Stimulated activated CD4-positive, alpha-beta T cell treated with anti-CD3 and anti-CD28 coated beads, Interleukin-12 subunit alpha, Interleukin-12 subunit beta, amount 100 ng/mL, for 4 hours (primary cell): Measurements from ENCODE around the gene IQCE.
"Not testable (repeated sequence)": the region's sequence is repeated elsewhere in the genome, so short reads cannot be mapped to it uniquely, and the experiment has no call there.

ENCODE experiments used
- DNase-seq: peaks from one replicate; pipeline ENCODE4 v3.0.0-alpha.2; 2020

The IQCE gene

GRCh38 chr7:2521341-2521745, 37.4 kb upstream of the IQCE start:
- no peak for DNase-seq

GRCh38 chr7:2521952-2522591, 36.7 kb upstream of the IQCE start:
- DNase-seq, result peak; percentile 56

- DNase-seq, result no peak
These were observed 35.9 kb upstream of the IQCE start for GRCh38 chr7:2522780-2523433.

- no peak for DNase-seq
These were observed 35.3 kb upstream of the IQCE start for GRCh38 chr7:2523461-2523936.

GRCh38 chr7:2523941-2524807, 34.6 kb upstream of the IQCE start:
- DNase-seq, result no peak

GRCh38 chr7:2524808-2525657, 33.7 kb upstream of the IQCE start:
- no peak for DNase-seq

- DNase-seq, result no peak
These were observed 32.8 kb upstream of the IQCE start for GRCh38 chr7:2525658-2526630.

GRCh38 chr7:2526659-2527504, 31.9 kb upstream of the IQCE start:
- DNase-seq, result no peak

- DNase-seq, result no peak
These were observed 31.0 kb upstream of the IQCE start for GRCh38 chr7:2527505-2528467.

- no peak for DNase-seq
These were observed 30.2 kb upstream of the IQCE start for GRCh38 chr7:2528481-2529095.

GRCh38 chr7:2529161-2530070, 29.4 kb upstream of the IQCE start:
- no peak for DNase-seq

GRCh38 chr7:2530071-2530987, 28.4 kb upstream of the IQCE start:
- peak; percentile 61 for DNase-seq

GRCh38 chr7:2530994-2531795, 27.6 kb upstream of the IQCE start:
- not testable (repeated sequence) for DNase-seq

- DNase-seq, result not testable (repeated sequence)
These were observed 27.0 kb upstream of the IQCE start for GRCh38 chr7:2531796-2532110.

GRCh38 chr7:2532199-2532772, 26.5 kb upstream of the IQCE start:
- DNase-seq, result not testable (repeated sequence)
